Left renal cortex interstitium (tissue), 4 donors: ENCODE data around the gene LEP. TPM values are rescaled to one million over a fixed set of nuclear protein-coding genes. Genes with fewer than 3 reads are reported as not detected.
"Not testable (repeated sequence)": the region's sequence is repeated elsewhere in the genome, so short reads cannot be mapped to it uniquely, and the experiment has no call there.

Experiments
- DNase-seq, 4 donors: peaks; one replicate each; pipeline ENCODE4 v3.0.0-alpha.2; 2013; ENCODE audit warnings: low read depth in 4 of 4, low spot score in 2 of 4, missing footprints in 1 of 4
- polyA plus RNA-seq, 4 donors: library from polyadenylated mRNA; unstranded; fragments of 120-200 nt; gene quantifications; one replicate each; pipeline ENCODE4 v1.2.1, GENCODE V29; 2013; ENCODE audit not compliant: insufficient read length in 4 of 4

The LEP gene
- polyA plus RNA-seq, 4 donors: 0.17 to 0.37 (median 0.30) TPM

- DNase-seq: no peak
Observed at GRCh38 chr7:128270826-128271272, 29.8 kb downstream of the LEP start.

- no peak for DNase-seq
Observed at GRCh38 chr7:128271471-128271941, 30.4 kb downstream of the LEP start.

DNA sequence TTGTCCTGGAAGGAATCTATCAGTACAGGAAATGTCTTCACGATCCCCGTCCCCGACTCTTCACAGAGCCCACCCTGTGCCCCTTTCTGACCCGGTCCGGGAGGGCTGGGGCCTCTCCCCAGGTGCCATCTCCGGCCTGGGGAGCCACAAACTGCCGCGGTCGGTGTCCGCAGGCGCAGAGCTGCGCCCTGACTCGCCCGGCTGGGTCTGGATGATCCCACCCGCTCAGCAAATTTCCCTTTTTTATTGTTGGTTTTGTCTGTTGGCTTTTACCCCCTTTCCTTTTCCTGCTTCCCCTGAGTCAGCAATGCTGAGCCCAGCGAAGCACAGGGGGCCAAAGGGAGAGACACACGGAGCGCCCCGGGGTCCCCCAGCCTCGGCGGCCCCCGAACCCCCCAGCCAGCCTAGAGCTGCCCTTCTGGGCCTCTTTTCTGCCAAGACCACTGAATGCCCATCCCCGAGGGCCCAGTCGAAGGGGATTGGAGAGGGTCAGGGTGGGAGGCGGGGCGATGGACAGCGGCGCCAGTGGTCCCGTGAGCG is 30.9 kb downstream of the LEP start:
- no peak for DNase-seq

DNA sequence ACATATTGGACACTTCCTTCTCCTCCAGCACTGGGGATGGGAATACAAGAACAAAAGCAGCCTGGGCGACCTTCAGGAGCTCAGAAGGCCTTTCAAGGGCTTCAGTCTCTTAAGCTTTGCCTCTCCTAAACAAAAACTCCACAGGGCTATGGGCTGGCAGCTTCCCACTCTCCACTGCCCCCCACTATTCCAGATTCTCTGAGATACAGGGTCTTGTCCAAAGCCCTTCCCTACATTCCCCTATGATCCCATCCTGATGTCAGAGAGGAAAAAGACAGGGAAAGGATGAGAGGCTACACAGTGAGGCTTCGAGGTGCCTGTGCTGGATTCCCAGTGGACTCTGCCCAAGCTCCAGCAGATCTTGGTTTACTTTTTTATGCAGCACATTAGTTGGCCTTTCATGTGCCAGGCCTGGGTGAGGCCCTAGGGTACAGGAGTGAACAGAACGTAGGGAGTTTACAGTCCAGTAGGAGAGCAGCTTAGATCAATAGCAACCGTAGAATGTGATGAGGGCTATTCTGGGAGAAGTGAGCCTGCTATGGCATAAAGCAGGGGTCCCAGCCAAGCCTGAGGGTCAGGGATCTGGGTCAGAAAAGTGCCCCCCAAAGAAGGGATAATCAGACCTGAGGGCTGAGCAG is 33.3 kb downstream of the LEP start:
- DNase-seq: no peak

DNA sequence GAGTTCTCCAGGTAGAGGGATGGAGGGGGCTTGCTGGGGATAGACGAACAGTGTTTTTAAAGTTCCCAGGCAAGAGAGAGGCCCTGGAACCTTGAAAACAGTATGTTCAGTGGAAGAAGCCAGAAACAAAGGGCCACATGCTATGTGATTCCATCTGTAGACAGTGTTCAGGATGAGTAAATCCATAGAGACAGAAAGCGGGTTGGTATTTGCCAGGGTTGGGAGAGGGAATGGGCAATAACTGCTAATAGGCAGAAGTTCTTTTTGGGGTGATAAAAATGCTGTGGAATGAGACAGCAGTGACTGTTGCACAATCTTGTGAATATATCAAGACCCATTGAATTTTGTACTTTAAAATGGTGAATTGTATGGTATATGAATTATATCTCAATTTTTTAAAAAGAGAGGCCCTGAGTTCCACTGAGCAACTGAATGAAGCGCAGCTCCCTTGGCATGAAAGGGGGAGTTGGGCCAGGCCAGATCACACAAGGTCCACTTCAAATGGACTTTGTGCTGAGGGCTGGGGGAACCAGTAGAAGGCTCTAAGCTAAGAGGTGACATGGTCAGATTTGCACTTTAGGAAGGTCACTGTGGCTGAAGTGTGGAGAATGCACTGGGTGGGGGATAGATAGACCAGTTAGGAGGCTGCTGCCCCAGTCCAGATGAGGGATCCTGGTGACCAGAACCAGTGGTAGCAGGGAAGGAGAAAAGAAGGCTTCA is 34.0 kb downstream of the LEP start:
- no peak for DNase-seq

GRCh38 chr7:128275681-128276080 is 34.6 kb downstream of the LEP start:
- no peak for DNase-seq

- no peak for DNase-seq
Observed at GRCh38 chr7:128278366-128278765, 37.3 kb downstream of the LEP start.

GRCh38 chr7:128279124-128279713 is 38.1 kb downstream of the LEP start:
- DNase-seq: no peak

GRCh38 chr7:128280451-128280850 is 39.4 kb downstream of the LEP start:
- not testable (repeated sequence) for DNase-seq

- DNase-seq: no peak
Observed at GRCh38 chr7:128281605-128282380, 40.7 kb downstream of the LEP start.

- no peak for DNase-seq
Observed at GRCh38 chr7:128284102-128284501, 43.0 kb downstream of the LEP start.

DNA sequence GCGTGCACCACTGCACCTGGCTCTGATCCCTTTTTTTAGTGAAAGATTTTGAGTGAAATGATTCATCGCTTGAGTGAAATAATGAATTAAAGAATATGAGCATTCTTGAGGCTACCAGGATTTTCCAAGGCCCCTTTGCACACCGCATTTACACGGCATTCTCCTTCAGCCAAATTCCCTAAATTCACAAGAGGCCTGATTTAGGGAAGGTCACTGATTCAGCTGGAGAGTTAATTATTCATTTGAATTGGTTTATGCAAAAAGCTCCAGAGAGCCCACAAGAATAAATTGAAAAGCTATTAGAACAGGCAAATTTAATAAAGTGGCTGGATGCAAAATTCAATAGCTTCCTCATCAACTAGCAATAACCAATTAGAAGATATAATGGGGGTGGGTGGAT is 46.5 kb downstream of the LEP start:
- no peak for DNase-seq

DNA sequence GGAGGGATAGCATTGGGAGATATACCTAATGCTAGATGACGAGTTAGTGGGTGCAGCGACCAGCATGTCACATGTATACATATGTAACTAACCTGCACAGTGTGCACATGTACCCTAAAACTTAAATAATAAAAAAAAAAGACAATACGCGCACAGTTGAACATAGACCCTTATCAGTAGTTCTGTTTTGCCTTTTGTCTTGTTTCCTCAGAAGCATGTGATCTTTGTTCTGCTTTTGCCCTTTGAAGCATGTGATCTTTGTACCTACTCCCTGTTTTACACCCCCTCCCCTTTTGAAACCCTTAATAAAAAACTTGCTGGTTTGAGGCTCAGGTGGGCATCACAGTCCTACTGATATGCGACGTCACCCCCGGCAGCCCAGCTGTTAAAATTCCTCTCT is 56.9 kb downstream of the LEP start:
- DNase-seq: not testable (repeated sequence)

GRCh38 chr7:128299109-128299607 is 58.1 kb downstream of the LEP start:
- no peak for DNase-seq

DNA sequence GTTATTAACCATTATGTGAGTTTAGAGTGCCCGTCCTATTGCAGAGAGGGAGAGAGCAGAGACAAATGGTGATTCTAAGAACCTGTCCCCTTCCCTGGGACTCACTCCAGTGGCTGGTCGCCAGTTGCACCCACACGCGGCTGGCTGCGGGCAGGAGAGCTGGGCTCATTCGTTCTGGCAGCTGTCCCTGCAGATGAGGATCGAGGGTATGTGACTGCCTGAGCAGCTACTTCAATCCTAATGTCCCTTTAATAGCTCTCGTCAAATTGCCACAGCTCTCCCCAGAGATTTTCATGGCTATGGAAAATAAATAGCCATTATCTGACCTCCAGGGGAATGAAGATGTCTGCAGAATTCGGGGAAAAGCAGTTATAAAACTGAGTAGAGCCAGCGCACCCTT is 61.1 kb downstream of the LEP start:
- DNase-seq: no peak

DNA sequence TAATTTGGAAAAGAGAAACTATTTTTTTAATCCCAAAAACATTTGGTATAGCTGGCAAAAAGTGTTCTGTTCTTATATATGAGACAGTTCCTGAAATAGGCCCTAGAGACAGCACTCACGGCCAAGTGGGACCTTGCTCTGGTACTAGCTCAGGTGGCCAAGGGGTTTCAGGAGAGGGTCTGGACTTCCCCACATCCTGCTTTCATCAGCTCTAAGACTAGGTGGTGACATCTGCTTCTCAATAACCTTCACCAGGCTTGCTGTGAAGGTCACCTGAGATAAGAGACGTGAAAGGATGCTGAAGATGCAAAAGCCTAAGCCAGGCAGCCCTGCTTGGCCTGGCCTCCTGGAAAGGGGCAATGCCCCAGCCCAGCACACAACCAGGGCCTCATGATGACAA is 62.1 kb downstream of the LEP start:
- no peak for DNase-seq

GRCh38 chr7:128303643-128304042 is 62.6 kb downstream of the LEP start:
- DNase-seq: no peak

DNA sequence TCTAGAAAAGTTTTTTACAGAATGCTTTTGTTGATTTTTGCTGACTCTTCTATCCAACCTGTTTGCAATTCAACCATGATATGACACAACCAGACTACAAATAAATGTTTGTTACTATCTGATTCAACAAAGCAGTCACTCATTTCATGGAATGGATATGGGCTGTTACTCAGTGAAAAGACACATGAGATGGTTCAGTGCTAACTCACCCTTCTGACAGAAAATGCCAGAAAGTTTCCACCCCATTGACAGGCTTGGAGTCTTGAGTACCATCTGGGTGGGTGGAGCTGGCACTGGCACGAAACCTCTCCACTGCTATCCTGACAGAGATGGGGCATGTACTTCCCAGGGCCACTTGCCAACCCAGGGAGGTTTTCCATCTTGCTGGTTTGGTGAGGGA is 63.1 kb downstream of the LEP start:
- no peak for DNase-seq

DNA sequence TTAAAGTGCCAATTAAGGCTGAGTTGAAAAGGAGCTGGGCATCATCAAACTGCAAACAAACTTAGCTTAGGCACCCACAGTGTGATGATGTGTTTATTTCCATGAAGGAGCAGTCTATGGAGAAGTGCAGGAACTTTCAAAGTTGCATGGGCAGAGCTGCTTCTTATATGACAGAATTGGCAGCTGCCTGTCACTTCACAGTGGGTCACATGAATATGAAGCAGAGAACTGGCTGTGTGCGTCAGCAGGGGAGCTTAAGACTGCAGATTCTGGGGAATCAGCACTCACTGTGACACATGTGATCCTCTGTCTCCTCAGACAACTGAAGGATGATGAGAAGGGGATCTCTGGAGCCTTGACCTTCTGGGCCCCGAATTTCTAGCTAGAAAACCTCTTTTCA is 66.0 kb downstream of the LEP start:
- DNase-seq: no peak
